ENCODE data around the gene CRLF3. TPM values are rescaled to one million over a fixed set of nuclear protein-coding genes. Genes with fewer than 3 reads are reported as not detected.

CRLF3 gene
- total and polyA plus RNA-seq, 5 donors from 2014 or later = 76.2 to 169 (median 116) TPM

GRCh38 chr17:30838202-30838807, 13.8 kb upstream of the CRLF3 start:
- no peak overlapping the region for H3K4me3 ChIP-seq (ENCODE audit: low read depth, low read length)
- no peak for ATAC-seq (ENCODE audit: low read depth in 2 of 2)
- H3K4me1 ChIP-seq (ENCODE audit: control insufficient read depth, insufficient read depth, low read length, poor library complexity, severe bottlenecking) = no peaks in the 10 kb centered on the region
- Mint-ChIP-seq H3K27me3 (no peaks in the 10 kb centered on the region), H3K27ac (peak overlapping the region in 1 of 3 donors; percentile 51), H3K9me3 (no peaks in the 10 kb centered on the region), H3K4me1 (peaks cover 0 to 9% (median 4%) of the 10 kb centered on the region in 4 donors), H3K36me3 (peaks cover 13% of the 10 kb centered on the region), H3K4me3 (no peak overlapping the region)
- H3K27ac ChIP-seq (ENCODE audit: insufficient read depth, low read length, poor library complexity, severe bottlenecking) = no peak overlapping the region
- H3K27me3 ChIP-seq (ENCODE audit: control insufficient read depth, insufficient read depth, low read length) = no peaks in the 10 kb centered on the region
- H3K9me3 ChIP-seq (ENCODE audit: control insufficient read depth in 2 of 2, low read length in 2 of 2) = no peaks in the 10 kb centered on the region
- DNase-seq = no peak
- H3K36me3 ChIP-seq (ENCODE audit: control insufficient read depth, insufficient read depth, low read length) = peaks cover 4% of the 10 kb centered on the region

GRCh38 chr17:30832438-30833124, 8.1 kb upstream of the CRLF3 start:
- H3K4me1 Mint-ChIP-seq = peaks cover 13 to 36% (median 21%) of the 10 kb centered on the region in 4 donors
- H3K27ac ChIP-seq (ENCODE audit: insufficient read depth, low read length, poor library complexity, severe bottlenecking) = peak overlapping the region; percentile 49

GRCh38 chr17:30831663-30832437, 7.4 kb upstream of the CRLF3 start, which contains the start of gene ATAD5:
Gene ATAD5 (plus strand): TSS chr17:30831966. CDS start chr17:30832348, 382 bp downstream.
- H3K4me3 Mint-ChIP-seq = peak within 1 kb of the TSS; percentile 92 to 99 (median 99)
- peak within 1 kb of the TSS; percentile 91 for H3K4me3 ChIP-seq (ENCODE audit: low read depth, low read length)

More at GRCh38 chr17:30832438-30833124, 8.1 kb upstream of the CRLF3 start:
- Mint-ChIP-seq H3K4me3 (peak overlapping the region; percentile 92 to 99 (median 99)), H3K27me3 (peaks cover 6% of the 10 kb centered on the region), H3K27ac (peak overlapping the region; percentile 7 to 98 (median 96)), H3K36me3 (no peaks in the 10 kb centered on the region), H3K9me3 (no peaks in the 10 kb centered on the region)
- DNase-seq = no peak
- Histone ChIP-seq H3K9me3 (ENCODE audit: control insufficient read depth in 2 of 2, low read length in 2 of 2) (no peaks in the 10 kb centered on the region), H3K4me3 (ENCODE audit: low read depth, low read length) (peak overlapping the region; percentile 91), H3K4me1 (ENCODE audit: control insufficient read depth, insufficient read depth, low read length, poor library complexity, severe bottlenecking) (peaks cover 10% of the 10 kb centered on the region), H3K36me3 (ENCODE audit: control insufficient read depth, insufficient read depth, low read length) (peaks cover 1% of the 10 kb centered on the region), H3K27me3 (ENCODE audit: control insufficient read depth, insufficient read depth, low read length) (no peaks in the 10 kb centered on the region)
- no peak for ATAC-seq (ENCODE audit: low read depth in 2 of 2)

GRCh38 chr17:30831257-30831656, 6.8 kb upstream of the CRLF3 start:
- ATAC-seq (ENCODE audit: low read depth in 2 of 2) (no peak), DNase-seq (peak in 1 of 3 donors; percentile 54)
- Mint-ChIP-seq H3K27ac (peak overlapping the region; percentile 76 to 98 (median 96)), H3K9me3 (no peaks in the 10 kb centered on the region), H3K36me3 (no peaks in the 10 kb centered on the region), H3K27me3 (peaks cover 6% of the 10 kb centered on the region), H3K4me3 (peak overlapping the region; percentile 92 to 99 (median 99)), H3K4me1 (peaks cover 13 to 36% (median 22%) of the 10 kb centered on the region in 4 donors)
- Histone ChIP-seq H3K4me3 (ENCODE audit: low read depth, low read length) (peak overlapping the region; percentile 91), H3K36me3 (ENCODE audit: control insufficient read depth, insufficient read depth, low read length) (no peaks in the 10 kb centered on the region), H3K27ac (ENCODE audit: insufficient read depth, low read length, poor library complexity, severe bottlenecking) (peak overlapping the region; percentile 49), H3K4me1 (ENCODE audit: control insufficient read depth, insufficient read depth, low read length, poor library complexity, severe bottlenecking) (peaks cover 10% of the 10 kb centered on the region), H3K27me3 (ENCODE audit: control insufficient read depth, insufficient read depth, low read length) (no peaks in the 10 kb centered on the region), H3K9me3 (ENCODE audit: control insufficient read depth in 2 of 2, low read length in 2 of 2) (no peaks in the 10 kb centered on the region)

More at GRCh38 chr17:30831663-30832437, 7.4 kb upstream of the CRLF3 start, which contains the start of gene ATAD5:
- Mint-ChIP-seq H3K27ac (peak within 1 kb of the TSS; percentile 76 to 98 (median 96)), H3K4me1 (peaks cover 13 to 36% (median 22%) of the 10 kb centered on the region in 4 donors), H3K27me3 (peaks cover 6% of the 10 kb centered on the region), H3K9me3 (no peaks in the 10 kb centered on the region), H3K36me3 (no peaks in the 10 kb centered on the region)
- H3K36me3 ChIP-seq (ENCODE audit: control insufficient read depth, insufficient read depth, low read length) = no peaks in the 10 kb centered on the region
- peak within 1 kb of the TSS; percentile 49 for H3K27ac ChIP-seq (ENCODE audit: insufficient read depth, low read length, poor library complexity, severe bottlenecking)
- DNase-seq = peak; percentile 84 to 94 (median 87)
- H3K4me1 ChIP-seq (ENCODE audit: control insufficient read depth, insufficient read depth, low read length, poor library complexity, severe bottlenecking) = peaks cover 10% of the 10 kb centered on the region
- no peaks in the 10 kb centered on the region for H3K27me3 ChIP-seq (ENCODE audit: control insufficient read depth, insufficient read depth, low read length)
- no peaks in the 10 kb centered on the region for H3K9me3 ChIP-seq (ENCODE audit: control insufficient read depth in 2 of 2, low read length in 2 of 2)
- ATAC-seq (ENCODE audit: low read depth in 2 of 2) = peak; percentile 93 to 95

- DNase-seq = no peak
- no peaks in the 10 kb centered on the region for H3K36me3 ChIP-seq (ENCODE audit: control insufficient read depth, insufficient read depth, low read length)
- no peak overlapping the region for H3K4me3 ChIP-seq (ENCODE audit: low read depth, low read length)
- Mint-ChIP-seq H3K27me3 (peaks cover 6% of the 10 kb centered on the region), H3K4me3 (peak overlapping the region in 3 of 4 donors; percentile 57 to 81 (median 69)), H3K27ac (peak overlapping the region in 1 of 3 donors; percentile 35), H3K4me1 (peaks cover 12 to 40% (median 23%) of the 10 kb centered on the region in 4 donors), H3K9me3 (no peaks in the 10 kb centered on the region), H3K36me3 (no peaks in the 10 kb centered on the region)
- ATAC-seq (ENCODE audit: low read depth in 2 of 2) = no peak
- H3K9me3 ChIP-seq (ENCODE audit: control insufficient read depth in 2 of 2, low read length in 2 of 2) = no peaks in the 10 kb centered on the region
- peaks cover 23% of the 10 kb centered on the region for H3K4me1 ChIP-seq (ENCODE audit: control insufficient read depth, insufficient read depth, low read length, poor library complexity, severe bottlenecking)
- no peaks in the 10 kb centered on the region for H3K27me3 ChIP-seq (ENCODE audit: control insufficient read depth, insufficient read depth, low read length)
- H3K27ac ChIP-seq (ENCODE audit: insufficient read depth, low read length, poor library complexity, severe bottlenecking) = no peak overlapping the region
Measured at GRCh38 chr17:30829022-30829421, 4.5 kb upstream of the CRLF3 start.

- H3K36me3 Mint-ChIP-seq = no peaks in the 10 kb centered on the region
- Histone ChIP-seq H3K27ac (ENCODE audit: insufficient read depth, low read length, poor library complexity, severe bottlenecking) (no peak overlapping the region), H3K9me3 (ENCODE audit: control insufficient read depth in 2 of 2, low read length in 2 of 2) (no peaks in the 10 kb centered on the region), H3K36me3 (ENCODE audit: control insufficient read depth, insufficient read depth, low read length) (no peaks in the 10 kb centered on the region), H3K4me3 (ENCODE audit: low read depth, low read length) (no peak overlapping the region), H3K4me1 (ENCODE audit: control insufficient read depth, insufficient read depth, low read length, poor library complexity, severe bottlenecking) (peaks cover 20% of the 10 kb centered on the region), H3K27me3 (ENCODE audit: control insufficient read depth, insufficient read depth, low read length) (no peaks in the 10 kb centered on the region)
- ATAC-seq (ENCODE audit: low read depth in 2 of 2) = no peak
- no peak overlapping the region for H3K27ac Mint-ChIP-seq
- H3K27me3 Mint-ChIP-seq = no peaks in the 10 kb centered on the region
- H3K9me3 Mint-ChIP-seq = no peaks in the 10 kb centered on the region
- no peak for DNase-seq
- H3K4me1 Mint-ChIP-seq = peaks cover 6 to 35% (median 27%) of the 10 kb centered on the region in 4 donors
- peak overlapping the region in 2 of 4 donors; percentile 5 to 100 for H3K4me3 Mint-ChIP-seq
Measured at GRCh38 chr17:30827082-30827481, 2.6 kb upstream of the CRLF3 start.

- Mint-ChIP-seq H3K9me3 (no peaks in the 10 kb centered on the region), H3K27ac (peak overlapping the region; percentile 94 to 97 (median 96)), H3K4me3 (peak overlapping the region; percentile 93 to 100 (median 96)), H3K36me3 (no peaks in the 10 kb centered on the region), H3K4me1 (peaks cover 18 to 51% (median 38%) of the 10 kb centered on the region in 4 donors), H3K27me3 (no peaks in the 10 kb centered on the region)
- Histone ChIP-seq H3K36me3 (ENCODE audit: control insufficient read depth, insufficient read depth, low read length) (no peaks in the 10 kb centered on the region), H3K4me3 (ENCODE audit: low read depth, low read length) (peak overlapping the region; percentile 97), H3K9me3 (ENCODE audit: control insufficient read depth in 2 of 2, low read length in 2 of 2) (no peaks in the 10 kb centered on the region), H3K27ac (ENCODE audit: insufficient read depth, low read length, poor library complexity, severe bottlenecking) (peak overlapping the region; percentile 78), H3K4me1 (ENCODE audit: control insufficient read depth, insufficient read depth, low read length, poor library complexity, severe bottlenecking) (peaks cover 49% of the 10 kb centered on the region), H3K27me3 (ENCODE audit: control insufficient read depth, insufficient read depth, low read length) (no peaks in the 10 kb centered on the region)
- ATAC-seq (ENCODE audit: low read depth in 2 of 2) = no peak
- peak in 2 of 3 donors; percentile 10 to 38 for DNase-seq
Measured at GRCh38 chr17:30824002-30824355, 513 bp downstream of the CRLF3 start.
